ENCODE results near the gene HNRNPLL. TPM values are rescaled to one million over a fixed set of nuclear protein-coding genes. Genes with fewer than 3 reads are reported as not detected.
"Not testable (repeated sequence)": the region's sequence is repeated elsewhere in the genome, so short reads cannot be mapped to it uniquely, and the experiment has no call there.

Gene HNRNPLL
- total RNA-seq, 2 donors from 2014 or later = 17.8 to 19.1 TPM

- H3K27me3 ChIP-seq = no peaks in the 10 kb centered on the region
- no peak overlapping the region for H3K4me3 ChIP-seq
- DNase-seq (ENCODE audit: low spot score) = no peak
- no peaks in the 10 kb centered on the region for H3K4me1 ChIP-seq
- TF ChIP-seq, protein P1, sequence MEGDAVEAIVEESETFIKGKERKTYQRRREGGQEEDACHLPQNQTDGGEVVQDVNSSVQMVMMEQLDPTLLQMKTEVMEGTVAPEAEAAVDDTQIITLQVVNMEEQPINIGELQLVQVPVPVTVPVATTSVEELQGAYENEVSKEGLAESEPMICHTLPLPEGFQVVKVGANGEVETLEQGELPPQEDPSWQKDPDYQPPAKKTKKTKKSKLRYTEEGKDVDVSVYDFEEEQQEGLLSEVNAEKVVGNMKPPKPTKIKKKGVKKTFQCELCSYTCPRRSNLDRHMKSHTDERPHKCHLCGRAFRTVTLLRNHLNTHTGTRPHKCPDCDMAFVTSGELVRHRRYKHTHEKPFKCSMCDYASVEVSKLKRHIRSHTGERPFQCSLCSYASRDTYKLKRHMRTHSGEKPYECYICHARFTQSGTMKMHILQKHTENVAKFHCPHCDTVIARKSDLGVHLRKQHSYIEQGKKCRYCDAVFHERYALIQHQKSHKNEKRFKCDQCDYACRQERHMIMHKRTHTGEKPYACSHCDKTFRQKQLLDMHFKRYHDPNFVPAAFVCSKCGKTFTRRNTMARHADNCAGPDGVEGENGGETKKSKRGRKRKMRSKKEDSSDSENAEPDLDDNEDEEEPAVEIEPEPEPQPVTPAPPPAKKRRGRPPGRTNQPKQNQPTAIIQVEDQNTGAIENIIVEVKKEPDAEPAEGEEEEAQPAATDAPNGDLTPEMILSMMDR (IDR thresholded peaks at IDR 0.05) = no peak
- no peaks in the 10 kb centered on the region for H3K9me3 ChIP-seq
- H3K36me3 ChIP-seq = no peaks in the 10 kb centered on the region
- H3K27ac ChIP-seq = no peak overlapping the region
Observed at GRCh38 chr2:38643021-38643671, 40.4 kb upstream of the HNRNPLL start.

GRCh38 chr2:38642373-38643017 is 39.8 kb upstream of the HNRNPLL start:
- H3K4me3 ChIP-seq; H3K9me3 ChIP-seq; H3K27me3 ChIP-seq; H3K27ac ChIP-seq; H3K4me1 ChIP-seq; H3K36me3 ChIP-seq; DNase-seq (ENCODE audit: low spot score): not testable (repeated sequence)

GRCh38 chr2:38636069-38636468 is 33.3 kb upstream of the HNRNPLL start:
- Histone ChIP-seq H3K4me3 (no peak overlapping the region), H3K4me1 (no peaks in the 10 kb centered on the region), H3K27me3 (no peaks in the 10 kb centered on the region), H3K9me3 (no peaks in the 10 kb centered on the region), H3K27ac (no peak overlapping the region), H3K36me3 (no peaks in the 10 kb centered on the region)
- TF ChIP-seq, protein P1 (IDR thresholded peaks at IDR 0.05) = no peak
- DNase-seq (ENCODE audit: low spot score) = no peak

- no peaks in the 10 kb centered on the region for H3K36me3 ChIP-seq
- no peaks in the 10 kb centered on the region for H3K4me1 ChIP-seq
- H3K4me3 ChIP-seq = no peak overlapping the region
- no peaks in the 10 kb centered on the region for H3K27me3 ChIP-seq
- no peak overlapping the region for H3K27ac ChIP-seq
- TF ChIP-seq, protein P1 (IDR thresholded peaks at IDR 0.05) = no peak
- no peak for DNase-seq (ENCODE audit: low spot score)
- H3K9me3 ChIP-seq = no peaks in the 10 kb centered on the region
Observed at GRCh38 chr2:38635139-38635538, 32.4 kb upstream of the HNRNPLL start.

GRCh38 chr2:38634684-38635083 is 32.0 kb upstream of the HNRNPLL start:
- no peaks in the 10 kb centered on the region for H3K4me1 ChIP-seq
- TF ChIP-seq, protein P1 (IDR thresholded peaks at IDR 0.05) = no peak
- no peaks in the 10 kb centered on the region for H3K36me3 ChIP-seq
- no peaks in the 10 kb centered on the region for H3K27me3 ChIP-seq
- DNase-seq (ENCODE audit: low spot score) = no peak
- H3K9me3 ChIP-seq = peaks cover 0 to 4% of the 10 kb centered on the region in 2 donors
- no peak overlapping the region for H3K27ac ChIP-seq
- H3K4me3 ChIP-seq = no peak overlapping the region

DNA sequence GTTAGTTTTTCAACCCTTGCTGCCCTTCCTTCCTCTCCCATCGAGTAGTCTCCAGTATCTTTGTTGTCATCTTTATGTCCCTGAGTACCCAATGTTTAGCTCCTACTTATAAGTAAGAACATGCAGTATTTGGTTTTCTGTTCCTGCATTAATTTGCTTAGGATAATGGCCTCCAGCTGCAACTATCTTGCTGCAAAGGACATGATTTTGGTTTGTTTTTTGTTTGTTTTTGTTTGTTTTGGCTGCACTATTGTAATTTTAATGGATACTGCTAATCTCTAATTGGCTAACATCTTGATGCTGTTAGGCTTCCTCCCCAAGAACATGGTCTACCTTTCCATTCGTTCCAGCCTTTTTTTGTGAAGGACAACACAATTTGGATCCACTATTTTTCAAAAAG is 31.2 kb upstream of the HNRNPLL start:
- H3K27ac ChIP-seq = no peak overlapping the region
- H3K4me1 ChIP-seq = no peaks in the 10 kb centered on the region
- DNase-seq (ENCODE audit: low spot score) = no peak
- no peaks in the 10 kb centered on the region for H3K36me3 ChIP-seq
- TF ChIP-seq, protein P1 (IDR thresholded peaks at IDR 0.05) = no peak
- no peaks in the 10 kb centered on the region for H3K27me3 ChIP-seq
- H3K9me3 ChIP-seq = peaks cover 0 to 6% of the 10 kb centered on the region in 2 donors
- H3K4me3 ChIP-seq = no peak overlapping the region

Measured in right atrium auricular region (tissue), 2 donors.